Endothelial cell of umbilical vein (primary cell): Measurements from ENCODE around the gene CAPN15. TPM values are rescaled to one million over a fixed set of nuclear protein-coding genes. Genes with fewer than 3 reads are reported as not detected.

Experiments
- BruUV-seq: library from RNA; stranded (reverse); fragments of 400-500 nt; replicated peaks from 2 replicates; lab custom pipeline; 2021; lab: Mats Ljungman, UMichigan
- CTCF ChIA-PET: fragments of 300-600, 350-600 bp; sonication (Branson Sonifier 250); formaldehyde crosslinking; loops from one replicate; lab custom pipeline; 2021; ENCODE audit warnings: antibody characterized with exemption, inconsistent platforms; lab: Charles Lee
- POLR2A ChIA-PET: fragments of 300-600, 350-600 bp; sonication (Branson Sonifier 250); formaldehyde crosslinking; loops from one replicate; lab custom pipeline; 2021; ENCODE audit warnings: antibody characterized with exemption, inconsistent platforms; lab: Charles Lee
- DNase-seq: peaks from one replicate; pipeline ENCODE4 v3.0.0-alpha.2; 2011; ENCODE audit warnings: low read depth, low spot score
- FAIRE-seq: peaks from 2 replicates; lab custom pipeline; 2011; peaks lifted over from hg19 to GRCh38; lab: Jason Lieb, UNC
- H2AFZ ChIP-seq: 2 replicates; pipeline ENCODE4 v1.6.0; 2012; ENCODE audit warnings: low read depth, low read length, control low read depth, inconsistent platforms
- H3K27ac ChIP-seq: 2 replicates; pipeline ENCODE4 v1.5.1; 2011; ENCODE audit warnings: low read depth, mild to moderate bottlenecking, control low read depth, low read length, moderate library complexity; ENCODE audit not compliant: insufficient read depth
- H3K27me3 ChIP-seq, 2 experiments: 2 replicates each; pipeline versions ENCODE4 v1.6.0 to v1.6.1; 2011; ENCODE audit warnings: low read length in 2 of 2, mixed read lengths in 1 of 2; ENCODE audit not compliant: control insufficient read depth in 2 of 2, insufficient read depth in 2 of 2
- H3K36me3 ChIP-seq, 2 experiments: 2 replicates in 1 of 2; 3 replicates in 1 of 2; pipeline ENCODE4 v1.5.1; 2011; ENCODE audit warnings: low read length in 2 of 2, mild to moderate bottlenecking in 1 of 2, moderate library complexity in 1 of 2; ENCODE audit not compliant: control insufficient read depth in 2 of 2, insufficient read depth in 2 of 2; ENCODE audit errors: extremely low read depth in 1 of 2
- H3K4me1 ChIP-seq: 3 replicates; pipeline ENCODE4 v1.5.1; 2011; ENCODE audit warnings: mild to moderate bottlenecking, low read length; ENCODE audit not compliant: control insufficient read depth, insufficient read depth; ENCODE audit errors: extremely low read depth
- H3K4me2 ChIP-seq: 2 replicates; pipeline ENCODE4 v1.6.1; 2011; ENCODE audit warnings: low read length, control low read depth, mixed read lengths; ENCODE audit not compliant: insufficient read depth
- H3K4me3 ChIP-seq, 3 experiments: fragments of 200-600 bp in 1 of 3; sonication (generic), shearing (Covaris generic) in 1 of 3; replicated peaks in 1 of 3; 2 replicates each; pipeline ENCODE4 v1.5.1; 2011 to 2016; ENCODE audit warnings: control low read depth in 3 of 3, low read length in 3 of 3, mild to moderate bottlenecking in 2 of 3, inconsistent platforms in 1 of 3, low read depth in 1 of 3, moderate library complexity in 1 of 3; ENCODE audit not compliant: insufficient read depth in 1 of 3
- H3K79me2 ChIP-seq: 2 replicates; pipeline ENCODE4 v1.6.0; 2012; ENCODE audit warnings: low read length, inconsistent platforms; ENCODE audit not compliant: control insufficient read depth, insufficient read depth
- H3K9ac ChIP-seq: replicated peaks from 2 replicates; pipeline ENCODE3; 2011; ENCODE audit warnings: low read length, control low read depth; ENCODE audit not compliant: insufficient read depth; ENCODE audit errors: extremely low read depth
- H3K9me1 ChIP-seq: replicated peaks from 3 replicates; pipeline ENCODE4 v1.6.0; 2011; ENCODE audit warnings: mild to moderate bottlenecking, low read length; ENCODE audit not compliant: control insufficient read depth, insufficient read depth; ENCODE audit errors: extremely low read depth
- H3K9me3 ChIP-seq: replicated peaks from 2 replicates; pipeline ENCODE4 v1.5.1; 2012; ENCODE audit warnings: low read length, inconsistent platforms; ENCODE audit not compliant: control insufficient read depth, insufficient read depth
- H4K20me1 ChIP-seq: replicated peaks from 2 replicates; pipeline ENCODE3; 2011; ENCODE audit warnings: mild to moderate bottlenecking, low read length; ENCODE audit not compliant: control insufficient read depth, insufficient read depth; ENCODE audit errors: extremely low read depth
- EZH2 ChIP-seq: IDR thresholded peaks from 2 replicates; pipeline ENCODE4 v1.6.1; 2012; ENCODE audit warnings: borderline replicate concordance, low read depth, mild to moderate bottlenecking, moderate library complexity, low read length, inconsistent platforms; ENCODE audit not compliant: severe bottlenecking
- FOS ChIP-seq: IDR thresholded peaks from 2 replicates; pipeline ENCODE4 v1.6.1; 2011; ENCODE audit warnings: mild to moderate bottlenecking, low read length, moderate library complexity, borderline replicate concordance; ENCODE audit not compliant: insufficient read depth
- GATA2 ChIP-seq: IDR thresholded peaks from 2 replicates; pipeline ENCODE4 v1.7.0; 2011; ENCODE audit warnings: low read depth, mild to moderate bottlenecking, moderate library complexity, mixed read lengths, low read length; ENCODE audit not compliant: insufficient read length, insufficient read depth
- JUN ChIP-seq: IDR thresholded peaks from 2 replicates; pipeline ENCODE4 v1.6.1; 2011; ENCODE audit warnings: borderline replicate concordance, low read depth; ENCODE audit not compliant: insufficient read length, insufficient read depth
- MYC ChIP-seq: IDR thresholded peaks from one replicate; pipeline ENCODE4 v1.6.1; 2011; ENCODE audit warnings: mild to moderate bottlenecking, low read depth, low read length
- POLR2A ChIP-seq: IDR thresholded peaks from 2 replicates; pipeline ENCODE4 v1.6.1; 2012; ENCODE audit warnings: low read depth, mild to moderate bottlenecking, control low read depth, low read length
- POLR2AphosphoS5 ChIP-seq: IDR thresholded peaks from 2 replicates; pipeline ENCODE4 v1.6.1; 2012; ENCODE audit warnings: low read depth, mild to moderate bottlenecking, control low read depth, low read length, moderate library complexity; ENCODE audit not compliant: insufficient read depth
- dilution Hi-C: fragments of 300-500 bp; cut with MboI; formaldehyde crosslinking; loops from one replicate; pipeline ENCODE4 v1.15.0; 2019; ENCODE audit warnings: low sequenced_read_pairs; ENCODE audit not compliant: extremely low pct_ligation_motif_present
- intact Hi-C: fragments of 100-400 bp; cut with micrococcal nuclease; formaldehyde crosslinking; loops from one replicate; pipeline ENCODE4 v1.10.0; 2022
- polyA plus RNA-seq, 4 experiments: library from polyadenylated mRNA; depleted of rRNA in 3 of 4; stranded (reverse) in 3 of 4; unstranded in 1 of 4; fragments of >200 nt; gene quantifications; 2 replicates each; pipeline versions ENCODE4 v1.2.1 to v1.2.3, GENCODE V29; 2011 to 2012; ENCODE audit warnings: missing spikeins in 1 of 4
- total RNA-seq: library from RNA; stranded (reverse); gene quantifications from 2 replicates; pipeline ENCODE4 v1.2.3, GENCODE V29; 2021
- TF ChIP-seq, protein P1 (sequence below), 2 donors: IDR thresholded peaks; 1 replicate in 1 of 2; 2 replicates in 1 of 2; pipeline ENCODE4 v1.5.1; 2011; ENCODE audit warnings: low read length in 2 of 2, mild to moderate bottlenecking in 2 of 2, moderate library complexity in 2 of 2, control low read depth in 1 of 2, inconsistent platforms in 1 of 2, low read depth in 1 of 2; ENCODE audit not compliant: insufficient read depth in 1 of 2; ENCODE audit errors: extremely low read depth in 1 of 2
- TF ChIP-seq, protein P2 (sequence below): IDR thresholded peaks from 2 replicates; pipeline ENCODE4 v1.6.1; 2011; ENCODE audit not compliant: insufficient read depth, insufficient read length

Gene CAPN15
- total and polyA plus RNA-seq, 2 donors (not counting 3 experiments of a cell fraction or from before 2014, with no cell fraction given) = 33.9 to 65.0 TPM

DNA sequence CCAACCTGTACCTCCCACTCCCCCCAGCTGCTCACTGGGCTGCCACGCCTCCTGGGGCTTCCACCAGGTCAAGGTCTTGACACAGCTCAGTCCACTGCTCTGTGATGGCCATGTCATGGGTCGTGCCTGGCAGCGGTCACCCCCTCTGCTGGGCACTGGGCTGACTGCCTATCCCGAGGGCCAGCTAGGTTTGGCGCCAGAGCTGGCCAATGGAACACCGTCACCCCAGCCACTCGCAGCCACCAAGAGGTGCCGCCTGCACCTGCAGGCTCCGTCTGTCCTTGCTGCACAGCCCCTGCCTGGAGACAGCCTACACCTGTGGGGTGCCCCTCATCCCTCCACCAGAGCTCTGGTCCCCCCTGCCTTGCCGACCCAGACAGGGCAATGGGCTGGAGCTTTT lies 57.8 kb downstream of the CAPN15 start:
- H3K27ac ChIP-seq = no peak overlapping the region
- H2AFZ ChIP-seq = no peak overlapping the region
- no peaks in the 10 kb centered on the region for H3K9me3 ChIP-seq
- no peak overlapping the region for H3K4me2 ChIP-seq
- no peaks in the 10 kb centered on the region for H3K27me3 ChIP-seq
- H4K20me1 ChIP-seq = no peaks in the 10 kb centered on the region
- ChIA-PET CTCF (no interaction called here), POLR2A (no interaction called here)
- no TSS peak for BruUV-seq
- intact Hi-C loops = loop anchor here (5.0 kb wide), 1 partner anchor 193 kb away; no protein-coding TSS in a partner anchor
- dilution Hi-C loops = no loop called here
- peaks cover 4% of the 10 kb centered on the region for H3K79me2 ChIP-seq
- DNase-seq (no peak), FAIRE-seq (no peak)
- peaks cover 8% of the 10 kb centered on the region for H3K4me1 ChIP-seq
- H3K36me3 ChIP-seq = no peaks in the 10 kb centered on the region
- H3K4me3 ChIP-seq = no peak overlapping the region
- H3K9me1 ChIP-seq = no peaks in the 10 kb centered on the region
- TF ChIP-seq MYC = no peak
- no peak for TF ChIP-seq FOS
- no peak for TF ChIP-seq GATA2
- TF ChIP-seq, protein P1, sequence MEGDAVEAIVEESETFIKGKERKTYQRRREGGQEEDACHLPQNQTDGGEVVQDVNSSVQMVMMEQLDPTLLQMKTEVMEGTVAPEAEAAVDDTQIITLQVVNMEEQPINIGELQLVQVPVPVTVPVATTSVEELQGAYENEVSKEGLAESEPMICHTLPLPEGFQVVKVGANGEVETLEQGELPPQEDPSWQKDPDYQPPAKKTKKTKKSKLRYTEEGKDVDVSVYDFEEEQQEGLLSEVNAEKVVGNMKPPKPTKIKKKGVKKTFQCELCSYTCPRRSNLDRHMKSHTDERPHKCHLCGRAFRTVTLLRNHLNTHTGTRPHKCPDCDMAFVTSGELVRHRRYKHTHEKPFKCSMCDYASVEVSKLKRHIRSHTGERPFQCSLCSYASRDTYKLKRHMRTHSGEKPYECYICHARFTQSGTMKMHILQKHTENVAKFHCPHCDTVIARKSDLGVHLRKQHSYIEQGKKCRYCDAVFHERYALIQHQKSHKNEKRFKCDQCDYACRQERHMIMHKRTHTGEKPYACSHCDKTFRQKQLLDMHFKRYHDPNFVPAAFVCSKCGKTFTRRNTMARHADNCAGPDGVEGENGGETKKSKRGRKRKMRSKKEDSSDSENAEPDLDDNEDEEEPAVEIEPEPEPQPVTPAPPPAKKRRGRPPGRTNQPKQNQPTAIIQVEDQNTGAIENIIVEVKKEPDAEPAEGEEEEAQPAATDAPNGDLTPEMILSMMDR (IDR thresholded peaks at IDR 0.05; ENCODE audit: extremely low read depth in 1 of 2, insufficient read depth in 1 of 2, low read depth in 1 of 2, low read length in 2 of 2) = no peak
- no peak for TF ChIP-seq POLR2A
- TF ChIP-seq POLR2AphosphoS5 = no peak
- no peak for TF ChIP-seq JUN
- no peak for TF ChIP-seq EZH2
- TF ChIP-seq, protein P2, sequence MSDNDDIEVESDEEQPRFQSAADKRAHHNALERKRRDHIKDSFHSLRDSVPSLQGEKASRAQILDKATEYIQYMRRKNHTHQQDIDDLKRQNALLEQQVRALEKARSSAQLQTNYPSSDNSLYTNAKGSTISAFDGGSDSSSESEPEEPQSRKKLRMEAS = no peak
- no peak overlapping the region for H3K9ac ChIP-seq
